Sciatic nerve (tissue), 2 donors: ENCODE results near the gene JARID2. TPM values are rescaled to one million over a fixed set of nuclear protein-coding genes. Genes with fewer than 3 reads are reported as not detected.
"Not testable (repeated sequence)": the region's sequence is repeated elsewhere in the genome, so short reads cannot be mapped to it uniquely, and the experiment has no call there.

ENCODE experiments used
- ATAC-seq: fragments of 200-7000 bp; cut with Tn5 transposase; one replicate; pipeline ENCODE4 v1.9.1; 2020; ENCODE audit warnings: mild to moderate bottlenecking, moderate library complexity
- DNase-seq: peaks from one replicate; pipeline ENCODE4 v3.0.0-alpha.2; 2020; ENCODE audit warnings: low spot score
- intact Hi-C: fragments of 100-400 bp; cut with DNase I; formaldehyde crosslinking; loops from one replicate; pipeline ENCODE4 v1.14.2; 2022
- total RNA-seq: library from RNA; stranded (reverse); fragmentation: NEBNext Ultra II Directional; extraction: Animal tissue kit (Norgen Biotek cat#: 25700); gene quantifications from one replicate; pipeline ENCODE4 v1.2.1, GENCODE V29; 2021
- donor health status: DM: no; HTN: no; CAD: no.
- donor health status: DM: no; HTN: no; CAD: no.

The JARID2 gene
- total RNA-seq, 1 donor from 2014 or later, result 12.7 TPM

DNA sequence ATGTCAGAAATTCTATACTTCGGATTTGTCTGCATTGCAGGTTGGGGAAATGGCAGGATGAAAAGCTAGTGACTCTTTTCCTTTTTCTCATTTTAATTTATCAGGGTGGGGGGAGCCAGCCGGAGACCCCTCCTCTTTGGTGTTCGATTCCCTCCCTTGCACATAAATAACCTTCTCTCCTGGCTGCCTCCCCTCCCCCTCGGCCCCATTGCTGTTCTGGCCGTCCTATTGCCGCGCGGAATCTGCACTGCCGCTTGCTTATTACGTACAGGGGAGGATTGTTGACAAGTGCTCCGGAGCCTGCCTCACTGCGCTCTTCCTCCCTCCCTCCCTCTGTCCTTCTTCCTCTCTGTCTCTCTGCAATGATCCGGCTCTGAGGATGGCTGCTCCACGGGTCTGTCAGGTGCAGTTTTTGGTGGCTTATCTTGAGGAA is 154.7 kb downstream of the JARID2 start:
- ATAC-seq (peak; percentile 84), DNase-seq (peak; percentile 76)
- intact Hi-C loops, result no loop called here

DNA sequence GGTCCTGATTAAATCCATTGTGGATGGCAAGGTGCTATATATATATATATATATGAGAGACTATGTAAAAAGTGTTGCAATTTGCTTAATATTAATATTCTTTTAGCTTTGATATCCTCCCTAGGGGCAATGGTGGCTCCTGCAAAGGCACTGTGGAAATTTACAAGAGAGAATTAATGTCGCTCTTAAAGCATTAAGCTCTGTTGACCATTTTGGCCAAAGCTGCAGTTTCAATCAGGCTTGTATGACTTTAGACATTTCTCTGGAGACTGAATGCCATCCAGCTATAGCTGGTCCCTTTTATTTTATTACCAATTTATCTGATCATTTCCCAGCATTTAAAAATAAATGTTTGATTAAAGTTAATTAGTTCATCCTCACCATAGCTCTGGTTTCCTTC is 155.3 kb downstream of the JARID2 start:
- no peak for DNase-seq
- intact Hi-C loops, result no loop called here
- ATAC-seq, result no peak

DNA sequence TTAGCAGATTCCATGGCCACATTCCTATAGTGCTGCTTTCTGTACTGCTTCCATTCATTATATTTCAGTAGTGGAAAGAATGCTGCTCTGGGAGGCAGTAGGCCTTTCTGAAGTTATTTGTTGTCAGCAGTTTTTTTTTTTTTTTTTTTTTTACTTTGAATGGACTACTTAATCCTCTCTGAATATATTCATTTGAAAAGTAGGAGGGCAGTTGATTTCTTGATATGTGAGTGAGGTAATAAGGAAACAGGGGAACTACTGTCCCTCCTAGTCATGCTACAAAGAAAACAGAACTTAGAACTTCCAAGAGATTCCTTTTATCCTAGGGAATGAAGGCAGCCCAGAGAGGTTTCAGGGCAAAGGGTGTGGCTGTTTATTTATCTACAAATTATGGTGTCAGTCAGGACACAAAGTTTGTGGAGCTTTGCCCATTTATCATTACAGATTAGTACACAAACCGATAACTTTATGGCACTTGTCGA is 155.9 kb downstream of the JARID2 start:
- DNase-seq, result no peak
- intact Hi-C loops, result no loop called here
- ATAC-seq, result no peak

DNA sequence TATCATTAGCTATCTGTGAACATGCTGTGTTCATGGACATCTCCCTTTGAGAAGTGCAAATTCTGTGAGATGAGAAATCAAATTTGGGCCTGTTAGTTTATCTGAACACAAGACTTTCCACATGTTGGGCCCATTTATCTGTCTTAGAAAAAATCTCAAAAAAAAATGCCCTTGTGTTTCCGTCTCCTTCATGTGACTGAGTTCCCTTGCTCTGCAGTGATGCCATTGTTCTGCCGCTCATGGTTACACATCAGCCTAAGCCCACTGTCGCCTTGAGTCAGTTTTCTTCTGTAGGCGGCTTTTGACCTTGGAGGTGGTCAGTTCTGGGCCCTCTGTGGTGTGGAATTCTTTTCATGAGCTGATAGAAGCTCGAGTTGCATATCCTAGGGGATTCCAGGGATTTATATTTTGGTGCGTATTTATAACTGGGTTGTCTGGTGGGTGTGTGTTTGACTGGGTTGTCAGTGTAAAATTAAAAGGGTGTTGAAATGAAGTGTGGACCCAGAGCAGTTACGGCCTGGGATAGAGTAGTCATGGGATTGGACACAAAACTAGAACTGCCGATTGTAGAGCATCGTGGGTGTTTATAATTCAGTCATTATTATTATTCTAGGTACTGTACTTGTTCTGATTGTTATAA is 156.7 kb downstream of the JARID2 start:
- no peak for ATAC-seq
- intact Hi-C loops, result no loop called here

DNA sequence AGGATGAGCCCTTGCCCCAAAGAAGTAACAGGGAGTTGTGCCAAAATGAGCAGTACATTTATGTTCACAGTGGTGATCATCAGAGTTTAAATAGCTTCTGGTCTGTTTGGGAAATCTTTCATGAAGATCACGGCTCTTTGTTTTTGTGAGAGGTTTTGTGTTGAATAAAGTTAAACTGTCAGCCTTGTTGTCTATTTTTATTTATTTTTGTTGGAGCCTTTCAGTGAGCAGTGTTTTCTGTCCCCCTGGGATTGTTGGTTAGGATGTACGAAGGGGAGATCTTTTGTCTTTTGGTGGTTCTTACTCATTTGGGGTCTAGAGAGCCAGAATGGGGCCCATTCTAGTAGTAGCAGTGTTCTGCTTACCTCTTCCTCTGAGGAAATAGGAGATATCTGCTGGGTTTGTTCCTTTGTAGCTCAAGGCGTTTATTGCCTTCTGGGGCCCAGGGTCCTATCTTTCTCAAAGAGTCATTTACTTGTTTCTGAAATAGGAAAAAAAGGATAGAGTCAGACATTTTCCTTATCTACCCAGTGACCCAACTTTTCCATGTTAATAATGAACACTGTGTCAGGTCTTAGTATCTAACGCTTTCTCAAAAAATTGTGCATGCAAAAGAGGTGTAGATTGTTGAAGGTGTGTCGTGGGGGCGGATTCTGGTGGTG is 157.4 kb downstream of the JARID2 start:
- DNase-seq, result no peak
- ATAC-seq, result no peak
- intact Hi-C loops, result no loop called here

More for the DNA sequence above, 156.7 kb downstream of the JARID2 start:
- DNase-seq, result no peak

DNA sequence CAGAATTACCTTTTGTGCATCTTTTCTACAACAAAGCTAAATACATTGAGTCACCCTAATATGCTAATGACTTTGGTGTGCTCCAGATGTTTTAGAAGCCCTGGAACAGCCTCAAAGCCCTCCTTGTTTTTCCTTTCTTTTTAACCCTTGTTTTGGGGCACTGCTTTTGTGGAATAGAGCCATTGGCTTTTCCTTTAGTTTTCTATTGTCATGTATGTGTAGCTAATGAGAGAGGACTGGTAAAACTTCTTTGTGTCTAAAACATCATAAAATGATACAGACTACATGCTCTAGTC is 158.8 kb downstream of the JARID2 start:
- DNase-seq (no peak), ATAC-seq (no peak)
- intact Hi-C loops, result no loop called here

DNA sequence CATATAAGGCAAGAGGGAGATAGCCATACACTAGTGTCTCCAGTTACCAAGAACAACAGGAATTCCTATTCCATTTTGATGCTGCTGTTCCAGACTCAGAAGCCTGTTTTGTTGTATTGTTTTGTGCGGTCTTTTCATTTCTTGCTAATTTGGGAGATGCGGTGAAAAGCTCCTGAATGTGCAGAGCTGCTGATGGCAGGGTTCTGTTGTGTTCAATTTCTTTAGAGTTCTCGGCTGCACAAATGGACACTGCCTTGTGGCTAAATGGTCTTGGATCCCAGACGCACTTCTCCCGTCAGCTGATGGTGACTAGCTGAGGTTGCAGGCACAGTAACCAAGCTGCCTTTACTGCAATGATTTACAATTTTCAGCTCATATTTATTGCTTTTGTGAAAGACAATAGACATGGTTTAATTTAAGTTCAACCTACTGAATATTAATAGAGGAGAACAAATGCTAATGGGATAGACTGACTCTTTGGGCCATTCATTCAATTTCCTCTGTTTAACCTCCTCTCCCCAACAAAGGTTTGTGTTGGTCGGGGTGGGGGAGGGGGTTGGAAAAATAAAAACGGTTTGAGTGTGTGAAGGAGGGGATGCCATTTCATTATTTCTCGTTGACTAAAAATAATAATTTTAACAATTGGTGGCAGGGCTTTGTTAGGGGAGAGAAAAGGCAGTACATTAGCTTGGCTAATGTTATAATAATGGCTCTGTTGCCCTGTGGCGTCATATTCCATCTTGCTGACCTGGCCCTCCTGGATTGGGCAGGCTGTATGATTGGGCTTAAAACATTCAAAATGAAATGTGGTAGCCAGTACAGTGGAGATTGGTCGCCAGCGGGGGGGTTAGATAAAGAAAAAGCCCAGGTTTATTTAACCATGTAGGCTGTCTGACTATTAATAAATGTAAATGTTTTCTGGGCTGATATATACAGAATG is 159.5 kb downstream of the JARID2 start:
- intact Hi-C loops, result loop anchor here (1.0 kb wide), 1 partner anchor 49 kb away; no protein-coding TSS in a partner anchor

DNA sequence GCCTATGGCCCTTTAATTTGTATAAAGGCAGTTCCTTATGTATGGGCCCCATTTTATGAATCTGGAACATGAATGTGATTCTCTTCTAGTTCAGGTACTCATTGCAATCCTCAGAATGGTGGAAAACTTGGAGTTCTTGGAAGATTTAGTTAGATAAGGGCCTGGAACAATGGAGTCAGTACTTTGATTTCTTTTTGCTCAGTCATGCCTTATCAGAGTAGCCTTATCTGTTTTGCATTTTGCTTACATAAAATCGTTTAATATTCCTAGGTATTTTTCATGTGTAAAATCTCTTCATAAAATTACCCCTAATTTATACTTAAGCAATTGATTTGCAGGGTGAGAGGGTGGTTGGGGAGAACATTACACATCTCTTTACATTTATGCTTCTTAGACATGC is 160.6 kb downstream of the JARID2 start:
- ATAC-seq (no peak), DNase-seq (no peak)
- intact Hi-C loops, result loop anchor here (1.0 kb wide), 1 partner anchor 48 kb away; no protein-coding TSS in a partner anchor

More for the DNA sequence above, 159.5 kb downstream of the JARID2 start:
- DNase-seq, result no peak
- no peak for ATAC-seq

DNA sequence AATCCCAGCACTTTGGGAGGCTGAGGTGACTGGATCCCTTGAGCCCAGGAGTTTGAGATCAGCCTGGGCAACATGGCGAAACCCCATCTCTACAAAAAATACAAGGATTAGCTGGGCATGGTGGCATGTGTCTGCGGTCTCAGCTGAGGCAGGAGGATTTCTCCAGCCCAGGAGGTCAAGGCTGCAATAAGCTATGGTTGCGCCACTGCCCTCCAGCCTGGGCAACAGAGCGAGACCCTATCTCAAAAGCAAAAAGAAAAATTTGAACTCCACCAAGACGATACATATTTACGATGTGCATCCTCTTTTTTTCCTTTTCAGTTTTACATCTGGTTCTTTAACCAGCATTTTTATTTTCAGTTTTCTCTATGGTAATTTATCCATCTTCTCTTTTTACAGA is 162.1 kb downstream of the JARID2 start:
- ATAC-seq (no peak), DNase-seq (no peak)
- intact Hi-C loops, result no loop called here

DNA sequence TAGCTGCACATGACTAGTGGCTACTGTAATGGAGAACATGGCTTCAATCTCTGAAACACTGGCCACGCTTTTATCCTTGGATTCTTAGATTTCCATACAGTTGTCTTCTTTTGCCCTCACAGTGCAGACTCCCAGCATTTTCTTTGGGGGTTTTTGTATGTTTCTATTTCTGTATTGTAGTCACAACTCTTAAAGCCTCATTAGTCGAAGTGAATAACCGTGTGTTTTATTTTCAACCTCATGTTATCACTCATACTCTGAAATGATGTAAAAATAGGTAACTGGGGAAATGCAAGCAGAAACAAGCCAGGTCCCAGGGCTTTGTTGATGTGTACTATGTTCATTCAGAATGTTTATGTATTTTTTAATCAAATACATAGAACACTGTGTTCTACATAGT is 162.9 kb downstream of the JARID2 start:
- intact Hi-C loops, result no loop called here
- ATAC-seq (no peak), DNase-seq (no peak)

DNA sequence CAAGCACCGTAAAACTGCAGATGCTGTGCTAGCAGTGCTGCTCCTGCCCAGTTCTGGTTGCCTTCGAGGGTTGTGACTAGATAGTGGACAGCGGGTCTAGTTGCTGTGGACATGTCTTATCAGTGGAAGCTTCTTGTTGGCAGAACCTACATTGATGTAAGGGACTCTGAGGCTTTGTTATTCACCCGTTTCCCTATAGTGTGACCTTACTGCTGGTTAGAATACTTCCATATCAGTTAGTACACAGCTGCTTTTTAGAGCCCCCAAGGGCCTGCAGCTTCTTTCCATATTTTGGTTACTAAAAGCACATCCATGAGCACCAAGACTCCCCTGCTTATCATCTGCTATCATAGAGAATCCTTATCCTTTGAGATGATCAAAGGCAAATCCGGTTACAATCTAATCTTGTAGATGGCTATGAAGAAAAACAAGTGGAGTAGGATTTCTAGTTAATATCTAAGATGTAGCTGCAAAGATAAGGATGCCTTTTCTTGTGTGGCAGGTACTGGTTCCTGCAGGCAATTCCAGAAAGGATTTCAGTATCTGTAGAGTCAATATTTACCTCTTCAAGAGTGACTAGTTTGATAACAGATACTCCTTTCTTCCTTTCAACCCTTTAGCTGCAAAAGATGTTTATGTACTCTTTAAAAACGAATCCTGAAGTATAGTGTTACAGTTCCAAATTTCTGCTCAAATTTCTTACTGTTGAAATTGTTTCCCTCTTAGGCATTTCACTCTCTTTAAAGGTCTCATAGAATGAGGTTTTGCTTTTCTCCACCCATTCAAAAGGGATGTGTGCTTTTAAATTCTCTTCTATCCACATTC is 163.6 kb downstream of the JARID2 start:
- ATAC-seq (no peak), DNase-seq (no peak)
- intact Hi-C loops, result no loop called here

DNA sequence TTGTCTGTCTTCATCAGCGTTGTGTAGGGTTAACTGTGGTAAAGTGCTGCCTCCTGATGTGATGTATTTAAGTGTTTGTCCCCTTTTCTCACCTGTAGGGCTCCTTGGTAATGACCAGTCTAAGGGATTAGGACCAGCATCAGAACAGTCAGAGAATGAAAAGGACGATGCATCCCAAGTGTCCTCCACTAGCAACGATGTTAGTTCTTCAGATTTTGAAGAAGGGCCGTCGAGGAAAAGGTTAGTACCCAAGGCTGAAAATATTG is 164.2 kb downstream of the JARID2 start:
- no peak for ATAC-seq
- DNase-seq, result no peak
- intact Hi-C loops, result no loop called here

DNA sequence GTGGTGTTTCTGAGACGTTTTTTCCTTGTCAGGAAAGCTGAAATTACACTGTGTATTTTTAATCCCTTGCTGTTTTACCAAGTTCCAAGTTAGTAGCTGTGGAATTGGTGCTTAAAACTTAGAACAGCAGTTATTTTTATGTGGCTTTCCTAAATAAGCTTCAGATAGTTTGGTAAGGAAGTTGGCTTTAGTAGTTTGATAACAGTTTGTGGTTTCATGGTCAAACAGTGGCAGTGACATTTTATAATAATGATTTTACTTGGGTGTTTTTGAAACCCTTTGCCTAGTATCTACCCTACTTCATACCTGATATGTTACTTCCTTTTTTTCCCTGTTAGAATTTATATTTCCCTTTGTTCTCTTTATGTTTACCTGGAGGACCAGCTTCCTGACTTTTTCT is 164.9 kb downstream of the JARID2 start:
- intact Hi-C loops, result no loop called here
- DNase-seq (no peak), ATAC-seq (no peak)

DNA sequence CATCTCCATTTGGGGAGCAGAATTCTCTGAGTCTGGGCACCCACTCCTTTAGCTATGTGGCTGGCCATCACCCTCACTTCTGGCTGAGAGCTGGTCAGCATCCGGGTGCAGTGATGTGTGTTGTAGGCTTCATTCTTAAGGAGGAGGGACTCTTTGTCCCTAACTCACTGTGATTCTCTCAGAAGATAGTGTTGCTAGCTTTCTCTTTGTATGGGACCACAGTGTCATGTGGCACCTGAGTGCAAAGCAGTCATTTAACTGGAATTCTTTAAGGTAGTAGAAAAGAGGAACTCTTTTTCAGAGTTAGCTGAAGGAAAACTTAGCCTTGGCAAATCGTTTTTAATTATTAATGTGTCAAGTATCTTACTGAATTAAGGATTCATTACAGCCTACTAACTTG is 165.9 kb downstream of the JARID2 start:
- intact Hi-C loops, result no loop called here
- DNase-seq (no peak), ATAC-seq (no peak)

DNA sequence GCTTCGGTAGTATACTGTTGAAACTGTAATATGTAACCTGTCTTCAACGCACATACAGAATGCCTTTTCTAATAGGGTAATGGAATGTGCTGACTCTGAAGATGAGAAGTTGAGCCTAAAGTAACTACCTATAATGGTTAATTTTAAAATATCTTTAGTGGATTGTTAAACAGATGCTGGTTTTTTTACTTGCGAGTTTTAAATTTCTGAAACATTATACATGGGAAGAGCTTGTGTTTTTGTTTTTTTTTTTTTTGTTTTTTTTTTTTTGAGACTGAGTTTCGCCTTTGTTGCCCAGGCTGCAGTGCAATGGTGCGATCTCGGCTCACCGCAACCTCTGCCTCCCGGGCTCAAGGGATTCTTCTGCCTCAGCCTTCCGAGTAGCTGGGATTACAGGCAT is 166.9 kb downstream of the JARID2 start:
- peak; percentile 15 for ATAC-seq
- no peak for DNase-seq
- intact Hi-C loops, result no loop called here

DNA sequence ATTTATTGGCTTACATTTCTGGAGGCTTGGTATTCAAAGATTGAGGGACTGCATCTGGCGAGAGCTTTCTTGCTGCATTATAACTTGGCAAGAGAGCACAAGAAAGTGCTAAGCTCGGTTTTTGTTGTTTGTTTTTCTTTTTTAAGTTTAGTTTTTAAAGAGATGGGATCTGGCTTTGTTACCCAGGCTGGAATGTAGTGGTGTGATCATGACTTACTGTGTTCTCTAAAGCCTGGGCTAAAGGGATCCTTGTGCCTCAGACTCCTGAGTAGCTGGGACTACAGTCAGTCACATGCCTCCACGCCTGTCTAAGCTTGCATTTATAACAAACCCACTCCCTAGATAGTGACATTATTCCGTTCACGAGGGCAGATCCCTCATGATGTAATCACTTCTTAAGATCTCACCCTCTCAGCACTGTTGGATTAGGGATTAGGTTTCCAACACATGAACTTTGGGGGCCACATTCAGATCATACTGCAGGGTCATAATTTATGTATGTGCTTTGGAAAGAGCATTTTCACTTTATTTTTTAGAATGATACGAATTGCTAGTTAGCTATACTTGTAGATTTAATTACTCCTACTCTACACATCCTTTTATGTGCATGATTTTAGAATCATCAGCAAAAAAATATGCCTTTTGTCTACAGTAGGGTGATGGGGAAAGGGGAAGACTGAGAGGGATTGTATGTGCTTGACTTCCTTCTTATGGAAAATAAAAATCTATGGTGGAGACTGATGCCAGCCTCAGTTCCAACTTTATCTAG is 167.8 kb downstream of the JARID2 start:
- intact Hi-C loops, result no loop called here
- ATAC-seq (peak; percentile 88), DNase-seq (no peak)

DNA sequence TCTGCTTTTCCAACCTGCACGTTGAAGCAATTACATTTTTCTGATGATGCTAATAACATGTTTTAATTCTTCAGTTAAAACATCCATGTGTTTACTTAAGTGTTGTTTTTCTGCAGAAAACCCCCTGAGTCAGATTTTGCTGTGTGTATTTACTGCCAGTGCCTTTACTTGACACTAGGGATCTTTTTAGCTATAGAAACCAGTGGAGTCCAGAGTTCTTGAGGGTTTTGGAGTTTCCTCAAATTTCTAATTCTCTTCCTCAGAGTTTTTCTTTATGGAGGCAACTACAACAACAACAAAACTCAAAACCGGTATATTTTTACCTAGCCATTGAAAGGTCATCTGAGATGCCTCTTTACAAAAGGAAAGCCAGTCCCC is 168.4 kb downstream of the JARID2 start:
- intact Hi-C loops, result no loop called here
- no peak for ATAC-seq
- DNase-seq, result no peak

DNA sequence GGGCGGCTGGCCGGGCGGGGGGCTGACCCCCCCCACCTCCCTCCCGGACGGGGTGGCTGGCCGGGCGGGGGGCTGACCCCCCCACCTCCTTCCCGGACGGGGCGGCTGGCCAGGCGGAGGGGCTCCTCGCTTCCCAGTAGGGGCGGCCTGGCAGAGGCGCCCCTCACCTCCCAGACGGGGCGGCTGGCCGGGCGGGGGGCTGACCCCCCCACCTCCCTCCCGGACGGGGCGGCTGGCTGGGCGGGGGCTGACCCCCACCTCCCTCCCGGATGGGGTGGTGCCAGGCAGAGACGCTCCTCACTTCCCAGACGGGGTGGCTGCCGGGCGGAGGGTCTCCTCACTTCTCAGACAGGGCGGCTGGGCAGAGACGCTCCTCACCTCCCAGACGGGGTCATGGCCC is 169.8 kb downstream of the JARID2 start:
- ATAC-seq, DNase-seq, intact Hi-C loops: not testable (repeated sequence)
